CD4-positive, alpha-beta T cell (primary cell): ENCODE results near the gene CUZD1. TPM values are rescaled to one million over a fixed set of nuclear protein-coding genes. Genes with fewer than 3 reads are reported as not detected.

Experiments used
- ATAC-seq: fragments of 200-7000 bp; cut with Tn5 transposase; one replicate; pipeline ENCODE4 v1.10.0; 2022; ENCODE audit warnings: mild to moderate bottlenecking; ENCODE audit not compliant: poor library complexity
- CTCF ChIA-PET: fragments of 350-600 bp; sonication (Branson Sonifier 250); formaldehyde crosslinking; loops from one replicate; lab custom pipeline; 2021; ENCODE audit warnings: antibody characterized with exemption, inconsistent platforms; lab: Charles Lee
- POLR2A ChIA-PET: fragments of 350-600 bp; sonication (Branson Sonifier 250); formaldehyde crosslinking; loops from one replicate; lab custom pipeline; 2021; ENCODE audit warnings: antibody characterized with exemption, inconsistent platforms; lab: Charles Lee
- DNase-seq, 14 experiments: peaks; one replicate each; pipeline ENCODE4 v3.0.0-alpha.2; 2013 to 2020; ENCODE audit warnings: mixed read lengths in 2 of 14
- H3K27ac ChIP-seq, 2 donors: one replicate each; pipeline versions ENCODE4 v1.5.1 to v1.7.0; 2013; ENCODE audit warnings: low read length in 2 of 2, low read depth in 1 of 2, mild to moderate bottlenecking in 1 of 2
- H3K27me3 ChIP-seq, 2 experiments: 1 replicate in 1 of 2; 2 replicates in 1 of 2; pipeline versions ENCODE4 v1.6.1 to v1.7.0; 2013; ENCODE audit warnings: low read length in 2 of 2, control low read depth in 1 of 2, mild to moderate bottlenecking in 1 of 2, moderate library complexity in 1 of 2; ENCODE audit not compliant: insufficient read depth in 2 of 2, control insufficient read depth in 1 of 2
- H3K36me3 ChIP-seq: one replicate; pipeline ENCODE4 v1.6.1; 2013; ENCODE audit warnings: low read length, control low read depth; ENCODE audit not compliant: insufficient read depth
- H3K4me1 ChIP-seq: one replicate; pipeline ENCODE4 v1.6.1; 2013; ENCODE audit warnings: low read length, control low read depth; ENCODE audit not compliant: insufficient read depth
- H3K4me3 ChIP-seq: one replicate; pipeline ENCODE4 v1.5.1; 2013; ENCODE audit warnings: mild to moderate bottlenecking, low read length, moderate library complexity
- H3K9me3 ChIP-seq, 2 experiments: 1 replicate in 1 of 2; 2 replicates in 1 of 2; pipeline versions ENCODE4 v1.6.1 to v1.7.0; 2013; ENCODE audit warnings: low read length in 2 of 2, mild to moderate bottlenecking in 2 of 2, control low read depth in 1 of 2, moderate library complexity in 1 of 2; ENCODE audit not compliant: control insufficient read depth in 1 of 2, insufficient read depth in 1 of 2
- H3K27ac Mint-ChIP-seq: one replicate; pipeline ENCODE4 v1.8.0; 2020; ENCODE audit warnings: mixed read lengths
- H3K27me3 Mint-ChIP-seq: one replicate; pipeline ENCODE4 v1.8.0; 2021; ENCODE audit warnings: mixed read lengths
- H3K36me3 Mint-ChIP-seq: one replicate; pipeline ENCODE4 v1.8.0; 2021; ENCODE audit warnings: low read depth, mixed read lengths
- H3K4me1 Mint-ChIP-seq: one replicate; pipeline ENCODE4 v1.8.0; 2021; ENCODE audit warnings: low read depth, mixed read lengths
- H3K4me3 Mint-ChIP-seq: one replicate; pipeline ENCODE4 v1.8.0; 2020; ENCODE audit warnings: mild to moderate bottlenecking, mixed read lengths
- H3K9me3 Mint-ChIP-seq: one replicate; pipeline ENCODE4 v1.8.0; 2020; ENCODE audit warnings: mixed read lengths
- intact Hi-C, 2 experiments: fragments of 100-400 bp; cut with DNase I in 1 of 2; cut with micrococcal nuclease in 1 of 2; formaldehyde crosslinking; loops; one replicate each; pipeline versions ENCODE4 v1.15.1 to v1.9.0; 2023 to 2025; cut with DNase I, micrococcal nuclease
- total RNA-seq, 174 experiments: library from RNA in 2 of 174; stranded (reverse) in 2 of 174; gene quantifications; one replicate each; pipeline ENCODE4 v1.2.3 and lab custom pipeline; 2021 to 2026
- TF ChIP-seq, protein P1 (sequence below): fragments of 200-600 bp; IDR thresholded peaks from one replicate; pipeline ENCODE4 v1.8.0; 2022; ENCODE audit warnings: antibody characterized with exemption, mild to moderate bottlenecking

The CUZD1 gene
- total RNA-seq, 2 experiments from 2014 or later: 0.27 to 0.64 TPM

DNA sequence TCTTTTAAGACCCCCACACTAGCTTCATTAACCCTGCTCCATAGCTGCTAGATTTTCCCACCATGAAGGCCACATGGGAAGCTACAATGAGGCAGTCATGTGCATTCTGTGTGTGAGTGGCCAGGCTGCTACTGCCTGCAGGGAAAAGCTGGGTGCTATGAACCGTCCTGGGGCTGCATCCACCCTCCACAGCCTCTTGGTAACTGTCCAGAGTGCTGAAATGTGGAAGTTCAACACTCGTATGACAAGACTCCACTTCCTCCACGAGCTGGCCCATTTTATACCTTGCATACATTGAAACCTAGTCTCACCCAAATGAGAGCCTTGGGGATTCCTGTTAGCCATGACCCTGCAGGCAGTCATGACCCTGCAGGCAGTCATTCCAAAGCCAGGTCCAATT, 59.4 kb downstream of the CUZD1 start:
- intact Hi-C loops: no loop called here
- ChIA-PET CTCF (no interaction called here), POLR2A (no interaction called here)
- Mint-ChIP-seq H3K36me3 (no peaks in the 10 kb centered on the region), H3K4me3 (no peak overlapping the region), H3K27me3 (peaks cover 22% of the 10 kb centered on the region), H3K27ac (no peak overlapping the region), H3K9me3 (no peaks in the 10 kb centered on the region), H3K4me1 (no peaks in the 10 kb centered on the region)
- Histone ChIP-seq H3K9me3 (peaks cover 0 to 9% of the 10 kb centered on the region in 2 experiments), H3K4me1 (no peaks in the 10 kb centered on the region), H3K27me3 (peaks cover 0 to 6% of the 10 kb centered on the region in 2 experiments), H3K36me3 (no peaks in the 10 kb centered on the region), H3K27ac (no peak overlapping the region), H3K4me3 (no peak overlapping the region)
- DNase-seq: no peak
- TF ChIP-seq, protein P1, sequence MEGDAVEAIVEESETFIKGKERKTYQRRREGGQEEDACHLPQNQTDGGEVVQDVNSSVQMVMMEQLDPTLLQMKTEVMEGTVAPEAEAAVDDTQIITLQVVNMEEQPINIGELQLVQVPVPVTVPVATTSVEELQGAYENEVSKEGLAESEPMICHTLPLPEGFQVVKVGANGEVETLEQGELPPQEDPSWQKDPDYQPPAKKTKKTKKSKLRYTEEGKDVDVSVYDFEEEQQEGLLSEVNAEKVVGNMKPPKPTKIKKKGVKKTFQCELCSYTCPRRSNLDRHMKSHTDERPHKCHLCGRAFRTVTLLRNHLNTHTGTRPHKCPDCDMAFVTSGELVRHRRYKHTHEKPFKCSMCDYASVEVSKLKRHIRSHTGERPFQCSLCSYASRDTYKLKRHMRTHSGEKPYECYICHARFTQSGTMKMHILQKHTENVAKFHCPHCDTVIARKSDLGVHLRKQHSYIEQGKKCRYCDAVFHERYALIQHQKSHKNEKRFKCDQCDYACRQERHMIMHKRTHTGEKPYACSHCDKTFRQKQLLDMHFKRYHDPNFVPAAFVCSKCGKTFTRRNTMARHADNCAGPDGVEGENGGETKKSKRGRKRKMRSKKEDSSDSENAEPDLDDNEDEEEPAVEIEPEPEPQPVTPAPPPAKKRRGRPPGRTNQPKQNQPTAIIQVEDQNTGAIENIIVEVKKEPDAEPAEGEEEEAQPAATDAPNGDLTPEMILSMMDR: no peak
- ATAC-seq: no peak

DNA sequence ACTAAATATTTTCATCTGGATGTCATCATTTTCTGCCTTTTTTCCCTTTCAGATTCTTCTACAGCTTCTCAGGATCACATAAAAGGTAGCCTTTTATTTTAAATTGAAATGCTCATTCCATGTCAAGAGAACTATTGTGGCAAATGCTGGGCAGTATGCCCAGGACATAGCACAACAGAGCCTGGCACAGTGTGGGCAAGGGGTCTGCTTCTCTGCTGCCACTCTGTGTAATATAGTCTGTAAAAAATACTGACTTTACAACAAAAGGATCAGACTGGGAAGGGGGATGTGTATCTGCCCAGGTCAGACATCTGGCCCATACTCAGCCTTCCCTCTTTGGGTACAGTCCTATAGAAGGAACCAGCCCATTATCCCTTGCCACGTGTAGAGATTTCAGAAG, 62.7 kb downstream of the CUZD1 start:
- peaks cover 16% of the 10 kb centered on the region for H3K27me3 Mint-ChIP-seq
- no peak overlapping the region for H3K4me3 ChIP-seq
- H3K27ac ChIP-seq: no peak overlapping the region
- H3K4me1 ChIP-seq: no peaks in the 10 kb centered on the region
- no peaks in the 10 kb centered on the region for H3K4me1 Mint-ChIP-seq
- H3K27me3 ChIP-seq: peaks cover 0 to 5% of the 10 kb centered on the region in 2 experiments
- no peaks in the 10 kb centered on the region for H3K9me3 Mint-ChIP-seq
- no peaks in the 10 kb centered on the region for H3K36me3 Mint-ChIP-seq
- ChIA-PET CTCF (no interaction called here), POLR2A (no interaction called here)
- no peak overlapping the region for H3K27ac Mint-ChIP-seq
- H3K9me3 ChIP-seq: peaks cover 0 to 4% of the 10 kb centered on the region in 2 experiments
- H3K4me3 Mint-ChIP-seq: no peak overlapping the region
- TF ChIP-seq, protein P1: no peak
- H3K36me3 ChIP-seq: no peaks in the 10 kb centered on the region
- intact Hi-C loops: no loop called here
- ATAC-seq (no peak), DNase-seq (no peak)

Other genes with a start within 250 kb of the CUZD1 start
- gene C10orf120, start 146.0 kb downstream of the CUZD1 start, total RNA-seq: not detected
- 1 to 10 TPM; 6.8 to 7.1 TPM for gene FAM24B, start 33.7 kb upstream of the CUZD1 start, total RNA-seq
- gene FAM24A, start 64.8 kb upstream of the CUZD1 start, total RNA-seq: not detected
- 1 to 10 TPM; 2.3 to 2.5 TPM for gene C10orf88, start 108.4 kb upstream of the CUZD1 start, total RNA-seq
- gene PSTK, start 134.5 kb upstream of the CUZD1 start, total RNA-seq: 10 to 100 TPM; 16.1 to 18.6 TPM
- 10 to 100 TPM; 81.8 to 87.1 TPM for gene IKZF5, start 162.9 kb upstream of the CUZD1 start, total RNA-seq
- 10 to 100 TPM; 16.6 to 17.9 TPM for gene ACADSB, start 163.1 kb upstream of the CUZD1 start, total RNA-seq